Activated CD8-positive, alpha-beta memory T cell treated with anti-CD3 and anti-CD28 coated beads, Interleukin-2, amount 50 U/mL, for 24 hours (primary cell): ENCODE measurements around the gene DMRTC2.

Source experiments
- DNase-seq: peaks from one replicate; pipeline ENCODE4 v3.0.0-alpha.2; 2020; ENCODE audit errors: extremely low read depth

Gene DMRTC2

GRCh38 chr19:41890936-41891335 is 46.1 kb downstream of the DMRTC2 start:
- DNase-seq: no peak

GRCh38 chr19:41892173-41892902 is 47.5 kb downstream of the DMRTC2 start:
- no peak for DNase-seq

GRCh38 chr19:41893899-41894298 is 49.1 kb downstream of the DMRTC2 start:
- DNase-seq: no peak

GRCh38 chr19:41894350-41894749 is 49.5 kb downstream of the DMRTC2 start:
- no peak for DNase-seq

- DNase-seq: no peak
These were observed 51.1 kb downstream of the DMRTC2 start for GRCh38 chr19:41895745-41896580.

- no peak for DNase-seq
These were observed 51.7 kb downstream of the DMRTC2 start for GRCh38 chr19:41896581-41896942.

GRCh38 chr19:41897181-41897580 is 52.3 kb downstream of the DMRTC2 start:
- no peak for DNase-seq

GRCh38 chr19:41897820-41898219 is 53.0 kb downstream of the DMRTC2 start:
- DNase-seq: no peak

- no peak for DNase-seq
These were observed 53.4 kb downstream of the DMRTC2 start for GRCh38 chr19:41898235-41898634.
